Activated T-cell treated with anti-CD3 and anti-CD28 coated beads, Interleukin-2, amount 50 U/mL, for 4 hours (primary cell): ENCODE measurements around the gene SIRPB2. TPM values are rescaled to one million over a fixed set of nuclear protein-coding genes. Genes with fewer than 3 reads are reported as not detected.

Experiments used
- ATAC-seq, 2 donors: fragments of 200-7000 bp; cut with Tn5 transposase; one replicate each; pipeline ENCODE4 v1.10.0; 2021
- DNase-seq: peaks from one replicate; pipeline ENCODE4 v3.0.0-alpha.2; 2020
- H3K27me3 Mint-ChIP-seq: one replicate; pipeline ENCODE4 v1.8.0; 2021; ENCODE audit warnings: low read depth, mixed read lengths
- H3K36me3 Mint-ChIP-seq: one replicate; pipeline ENCODE4 v1.8.0; 2022; ENCODE audit warnings: mixed read lengths; ENCODE audit not compliant: insufficient read depth
- H3K4me1 Mint-ChIP-seq: one replicate; pipeline ENCODE4 v1.8.0; 2021; ENCODE audit warnings: low read depth, mixed read lengths
- H3K4me3 Mint-ChIP-seq: one replicate; pipeline ENCODE4 v1.8.0; 2021; ENCODE audit warnings: mild to moderate bottlenecking, moderate library complexity, mixed read lengths
- H3K9me3 Mint-ChIP-seq: one replicate; pipeline ENCODE4 v1.8.0; 2021; ENCODE audit warnings: mixed read lengths
- total RNA-seq, 3 donors: library from RNA; stranded (reverse); gene quantifications; one replicate each; pipeline ENCODE4 v1.2.1, GENCODE V29; 2021

Gene SIRPB2
- total RNA-seq, result not detected

DNA sequence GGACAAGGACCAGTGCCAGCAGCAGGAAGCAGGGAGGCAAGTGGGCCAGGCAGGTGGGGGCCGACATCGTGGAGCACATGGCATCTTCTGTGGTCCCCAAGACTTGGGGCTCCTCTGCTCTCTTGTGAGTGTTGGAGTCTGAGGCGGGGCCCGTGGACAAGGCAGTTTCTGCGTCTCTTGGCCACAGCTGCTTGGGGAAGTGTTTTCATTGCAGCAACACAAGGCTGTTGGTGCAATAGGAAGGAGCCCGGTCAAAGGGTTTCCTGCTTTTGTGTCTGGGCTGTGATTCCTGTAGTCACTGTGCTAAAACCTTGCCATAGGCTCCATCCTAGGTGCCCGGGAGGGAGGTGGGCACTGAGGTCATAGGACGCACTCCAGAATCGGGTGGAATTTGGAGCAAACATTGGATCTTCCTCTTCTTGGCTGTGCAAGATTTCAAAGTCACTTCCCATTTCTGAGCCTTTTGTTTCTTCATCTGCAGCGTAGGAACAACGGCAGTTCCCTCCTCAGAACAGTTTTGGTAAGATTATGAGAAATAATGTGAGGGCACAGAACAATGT lies at the start of gene SIRPB2:
TSS of gene SIRPB2 (minus strand) at position 140 of the 560 bp plus-strand sequence. CDS start at position 79, 61 bp downstream.
- DNase-seq (no peak), ATAC-seq (no peak)
- no peaks in the 10 kb centered on the region for H3K36me3 Mint-ChIP-seq
- H3K27me3 Mint-ChIP-seq, result peaks cover 11% of the 10 kb centered on the region
- no peak within 1 kb of the TSS for H3K4me3 Mint-ChIP-seq
- peaks cover 3% of the 10 kb centered on the region for H3K9me3 Mint-ChIP-seq
- no peaks in the 10 kb centered on the region for H3K4me1 Mint-ChIP-seq

DNA sequence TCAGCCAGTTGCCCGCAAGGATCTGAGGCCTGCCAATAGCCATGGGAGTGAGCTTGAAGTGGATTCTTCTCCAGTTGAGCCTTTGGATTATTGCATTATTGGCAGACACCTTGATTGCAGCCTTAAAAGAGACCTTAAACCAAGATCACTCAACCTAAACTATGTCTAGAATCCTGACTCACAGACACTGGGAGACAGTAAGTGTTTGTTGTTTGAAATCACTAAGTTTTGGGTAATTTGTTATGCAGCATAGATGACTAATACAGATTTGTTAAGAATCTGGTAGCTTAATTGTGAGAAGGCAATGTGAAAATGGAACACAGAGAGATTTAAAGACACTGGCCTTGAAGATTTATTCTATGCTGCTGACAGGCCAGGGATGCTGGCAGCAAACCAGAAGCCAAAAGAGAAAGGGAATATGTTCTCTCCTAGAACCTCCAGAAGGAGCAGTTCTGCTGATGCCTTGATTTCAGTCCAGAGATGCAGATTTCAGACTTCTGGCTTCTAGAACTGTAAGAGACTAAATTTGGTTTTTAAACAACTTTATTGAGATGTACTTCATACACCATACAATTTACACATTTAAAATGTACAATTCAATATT lies 48.7 kb upstream of the SIRPB2 start:
- Mint-ChIP-seq H3K9me3 (peaks cover 16% of the 10 kb centered on the region), H3K4me1 (peaks cover 16% of the 10 kb centered on the region)

GRCh38 chr20:1538655-1539054 lies 47.4 kb upstream of the SIRPB2 start:
- H3K4me3 Mint-ChIP-seq, result no peak overlapping the region
- no peak for DNase-seq
- no peak for ATAC-seq
- peaks cover 16% of the 10 kb centered on the region for H3K9me3 Mint-ChIP-seq
- no peaks in the 10 kb centered on the region for H3K36me3 Mint-ChIP-seq
- peaks cover 16% of the 10 kb centered on the region for H3K4me1 Mint-ChIP-seq
- no peaks in the 10 kb centered on the region for H3K27me3 Mint-ChIP-seq

More for the DNA sequence above, 48.7 kb upstream of the SIRPB2 start:
- Mint-ChIP-seq H3K36me3 (no peaks in the 10 kb centered on the region), H3K27me3 (no peaks in the 10 kb centered on the region), H3K4me3 (no peak overlapping the region)
- no peak for ATAC-seq
- DNase-seq, result no peak

DNA sequence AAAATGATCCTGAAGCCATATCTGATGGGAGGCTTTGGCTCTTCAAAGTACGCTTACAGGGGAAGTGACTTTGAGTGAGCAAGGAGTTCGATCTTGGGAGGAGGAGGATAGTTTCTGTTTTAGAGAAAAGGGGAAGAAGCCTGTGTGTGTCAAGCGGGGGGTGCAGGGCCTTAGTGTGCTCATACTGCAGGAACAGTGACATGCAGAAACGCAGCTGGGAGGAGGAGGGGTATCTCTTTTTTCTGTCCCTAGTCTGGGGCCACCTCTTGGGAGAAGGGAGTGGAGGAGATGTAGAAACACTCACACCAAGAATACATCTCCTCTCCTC lies 46.5 kb upstream of the SIRPB2 start:
- Mint-ChIP-seq H3K27me3 (no peaks in the 10 kb centered on the region), H3K9me3 (peaks cover 16% of the 10 kb centered on the region), H3K36me3 (no peaks in the 10 kb centered on the region), H3K4me3 (no peak overlapping the region), H3K4me1 (peaks cover 16% of the 10 kb centered on the region)
- ATAC-seq (no peak), DNase-seq (no peak)

DNA sequence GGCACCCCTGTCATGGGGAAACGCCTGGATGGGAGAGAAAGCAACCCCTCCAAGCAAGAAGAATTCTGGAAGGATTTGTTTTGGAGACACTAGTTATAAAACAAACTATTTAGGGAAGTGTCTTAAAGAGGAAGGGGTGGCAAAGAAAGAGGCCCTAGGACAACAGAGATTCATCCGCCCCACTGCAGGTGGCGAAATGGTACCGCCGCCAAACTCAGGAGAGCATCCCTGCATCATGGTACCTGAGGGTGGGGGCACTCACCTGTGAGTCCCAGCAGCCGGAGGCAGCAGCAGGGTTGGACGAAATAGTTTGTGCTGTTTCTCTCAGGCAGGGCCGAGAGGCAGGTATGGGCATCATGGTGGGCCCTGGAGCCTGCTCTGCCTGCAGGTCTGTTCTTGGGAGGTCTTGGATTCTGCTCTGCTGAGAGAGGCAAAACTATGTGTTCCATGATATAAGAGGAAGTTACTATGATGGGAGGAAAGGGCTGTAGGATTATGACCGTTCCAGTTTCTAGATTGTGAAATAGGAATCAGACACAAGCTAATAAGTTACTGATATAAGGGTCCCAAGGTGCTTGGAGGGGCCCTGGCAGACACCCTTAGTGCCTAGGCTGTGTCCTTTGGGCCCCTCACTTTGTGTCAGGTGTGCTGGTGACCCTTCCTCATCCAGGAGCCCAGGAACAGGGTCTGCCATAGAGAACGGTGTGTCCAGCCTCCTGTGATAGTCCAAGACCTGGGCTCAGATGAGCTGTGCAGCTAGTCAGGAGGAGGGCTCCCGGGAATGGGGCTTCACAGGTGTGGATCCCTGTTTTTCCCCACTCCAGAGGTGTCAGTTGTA lies 45.9 kb upstream of the SIRPB2 start:
- Mint-ChIP-seq H3K27me3 (no peaks in the 10 kb centered on the region), H3K4me3 (no peak overlapping the region), H3K4me1 (peaks cover 16% of the 10 kb centered on the region), H3K9me3 (peaks cover 16% of the 10 kb centered on the region), H3K36me3 (no peaks in the 10 kb centered on the region)
- ATAC-seq (no peak), DNase-seq (no peak)

DNA sequence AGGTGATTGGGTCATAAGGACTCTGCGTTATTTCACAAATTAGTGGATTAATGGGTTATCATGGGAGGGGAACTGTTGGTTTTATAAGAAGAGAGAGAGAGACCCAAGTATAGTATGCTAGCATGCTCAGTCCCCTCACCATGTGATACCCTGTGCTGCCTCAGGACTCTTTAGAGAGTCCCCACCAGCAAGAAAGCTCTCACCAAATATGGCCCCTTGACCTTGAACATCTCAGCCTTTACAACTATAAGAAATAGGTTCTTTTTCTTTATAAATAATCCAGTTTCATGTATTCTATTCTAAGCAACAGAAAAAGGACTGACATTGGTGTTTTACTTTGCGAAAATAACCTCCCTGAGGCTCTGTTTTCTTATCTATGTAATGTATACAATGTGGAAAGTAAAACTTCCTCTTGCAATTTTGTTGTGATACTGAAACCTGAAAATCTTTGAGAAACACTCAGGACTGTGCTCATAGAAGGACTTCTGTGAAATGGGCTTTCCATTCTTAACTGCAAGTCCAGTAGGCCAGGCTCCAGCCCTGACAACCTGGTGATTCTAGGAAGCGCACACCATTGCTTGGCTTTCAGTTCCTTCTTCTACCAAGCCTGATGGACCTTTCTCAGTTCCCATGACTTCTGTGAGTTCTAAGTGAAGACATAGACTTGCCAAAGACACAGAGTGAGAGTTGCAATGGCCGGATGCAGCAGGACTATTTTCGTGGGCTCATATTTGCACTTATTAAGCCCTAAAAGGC lies 44.4 kb upstream of the SIRPB2 start:
- DNase-seq (no peak), ATAC-seq (no peak)
- peaks cover 4% of the 10 kb centered on the region for H3K27me3 Mint-ChIP-seq
- H3K9me3 Mint-ChIP-seq, result peaks cover 6% of the 10 kb centered on the region
- H3K4me1 Mint-ChIP-seq, result peaks cover 16% of the 10 kb centered on the region
- H3K36me3 Mint-ChIP-seq, result no peaks in the 10 kb centered on the region
- H3K4me3 Mint-ChIP-seq, result no peak overlapping the region

- no peak overlapping the region for H3K4me3 Mint-ChIP-seq
- no peak for DNase-seq
- H3K27me3 Mint-ChIP-seq, result peaks cover 6% of the 10 kb centered on the region
- no peaks in the 10 kb centered on the region for H3K36me3 Mint-ChIP-seq
- H3K4me1 Mint-ChIP-seq, result peaks cover 16% of the 10 kb centered on the region
- peaks cover under 1% of the 10 kb centered on the region for H3K9me3 Mint-ChIP-seq
- no peak for ATAC-seq
Measured at GRCh38 chr20:1534526-1534925, 43.3 kb upstream of the SIRPB2 start.

GRCh38 chr20:1533059-1533458 lies 41.8 kb upstream of the SIRPB2 start:
- H3K27me3 Mint-ChIP-seq, result peaks cover 6% of the 10 kb centered on the region
- H3K4me1 Mint-ChIP-seq, result peaks cover 11% of the 10 kb centered on the region
- no peaks in the 10 kb centered on the region for H3K36me3 Mint-ChIP-seq
- H3K4me3 Mint-ChIP-seq, result no peak overlapping the region
- ATAC-seq (no peak), DNase-seq (no peak)
- H3K9me3 Mint-ChIP-seq, result peaks cover 3% of the 10 kb centered on the region

DNA sequence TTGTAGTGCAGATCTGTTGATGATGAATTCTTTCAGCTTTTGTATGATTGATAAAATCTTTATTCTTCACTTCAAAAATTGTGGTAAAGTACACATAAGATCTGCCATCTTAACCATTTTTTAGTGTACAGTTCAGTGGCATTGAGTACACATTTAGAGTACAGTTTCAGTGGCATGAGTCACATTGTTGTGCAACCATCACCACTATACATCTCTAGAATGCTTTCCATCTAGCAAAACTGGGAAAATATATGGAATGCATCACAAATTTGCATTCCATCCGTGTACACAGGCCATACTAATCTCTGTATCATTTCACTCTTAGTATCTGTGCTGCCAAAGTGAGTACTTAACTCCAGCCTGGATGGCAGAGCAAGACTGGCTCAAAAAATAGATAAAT lies 37.6 kb upstream of the SIRPB2 start:
- Mint-ChIP-seq H3K9me3 (peaks cover 6% of the 10 kb centered on the region), H3K27me3 (peaks cover 6% of the 10 kb centered on the region), H3K4me1 (peaks cover 3% of the 10 kb centered on the region), H3K4me3 (no peak overlapping the region), H3K36me3 (no peaks in the 10 kb centered on the region)
- ATAC-seq, result no peak
- no peak for DNase-seq

DNA sequence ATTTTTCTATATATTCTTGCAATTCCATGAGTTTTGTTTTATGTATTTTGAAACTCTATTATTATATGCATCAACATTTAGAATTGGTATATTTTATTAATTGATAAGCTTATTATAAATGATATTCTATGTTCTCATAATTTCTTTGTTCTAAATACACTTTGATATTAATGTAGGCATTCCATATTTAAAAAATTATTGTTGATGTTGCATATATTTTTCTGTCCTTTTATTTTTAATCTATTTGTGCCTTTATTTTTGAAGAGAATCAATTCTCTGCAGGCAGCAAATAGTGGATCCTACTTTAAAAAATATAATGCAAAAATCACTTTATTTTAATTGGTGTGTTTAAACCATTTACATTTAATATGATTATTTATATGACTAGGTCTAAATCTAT lies 36.7 kb upstream of the SIRPB2 start:
- DNase-seq (no peak), ATAC-seq (no peak)
- H3K36me3 Mint-ChIP-seq, result no peaks in the 10 kb centered on the region
- peaks cover 3% of the 10 kb centered on the region for H3K4me1 Mint-ChIP-seq
- peaks cover 6% of the 10 kb centered on the region for H3K27me3 Mint-ChIP-seq
- peaks cover 6% of the 10 kb centered on the region for H3K9me3 Mint-ChIP-seq
- H3K4me3 Mint-ChIP-seq, result no peak overlapping the region

DNA sequence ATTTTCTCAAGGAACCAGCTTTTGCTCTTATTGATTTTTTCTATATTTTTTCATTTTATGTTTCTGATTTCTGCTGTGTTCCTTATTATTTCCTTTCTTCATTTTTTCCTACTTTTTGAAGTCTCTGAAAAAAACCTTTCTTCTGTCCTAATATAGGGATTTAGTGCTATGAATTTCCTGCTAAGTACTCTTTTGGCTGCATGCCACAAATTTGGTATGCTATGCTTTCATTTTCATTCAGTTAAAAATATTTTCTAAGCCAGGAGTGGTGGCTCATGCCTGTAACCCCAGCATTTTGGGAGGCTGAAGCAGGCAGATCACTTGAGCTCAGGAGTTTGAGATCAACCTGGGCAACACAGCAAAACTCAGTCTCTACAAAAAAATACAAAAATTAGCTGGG lies 35.7 kb upstream of the SIRPB2 start:
- ATAC-seq (no peak), DNase-seq (no peak)
- Mint-ChIP-seq H3K27me3 (peaks cover 6% of the 10 kb centered on the region), H3K4me3 (no peak overlapping the region), H3K4me1 (peaks cover 3% of the 10 kb centered on the region), H3K9me3 (peaks cover 6% of the 10 kb centered on the region), H3K36me3 (no peaks in the 10 kb centered on the region)

GRCh38 chr20:1526310-1526709 lies 35.1 kb upstream of the SIRPB2 start:
- no peak for ATAC-seq
- Mint-ChIP-seq H3K4me3 (no peak overlapping the region), H3K4me1 (peaks cover 3% of the 10 kb centered on the region), H3K27me3 (peaks cover 6% of the 10 kb centered on the region), H3K9me3 (peaks cover 6% of the 10 kb centered on the region), H3K36me3 (no peaks in the 10 kb centered on the region)
- no peak for DNase-seq

- DNase-seq, result no peak
- ATAC-seq, result no peak
- H3K4me3 Mint-ChIP-seq, result no peak overlapping the region
- peaks cover 3% of the 10 kb centered on the region for H3K4me1 Mint-ChIP-seq
- H3K27me3 Mint-ChIP-seq, result no peaks in the 10 kb centered on the region
- H3K9me3 Mint-ChIP-seq, result peaks cover 6% of the 10 kb centered on the region
- no peaks in the 10 kb centered on the region for H3K36me3 Mint-ChIP-seq
Measured at GRCh38 chr20:1524004-1524403, 32.8 kb upstream of the SIRPB2 start.

DNA sequence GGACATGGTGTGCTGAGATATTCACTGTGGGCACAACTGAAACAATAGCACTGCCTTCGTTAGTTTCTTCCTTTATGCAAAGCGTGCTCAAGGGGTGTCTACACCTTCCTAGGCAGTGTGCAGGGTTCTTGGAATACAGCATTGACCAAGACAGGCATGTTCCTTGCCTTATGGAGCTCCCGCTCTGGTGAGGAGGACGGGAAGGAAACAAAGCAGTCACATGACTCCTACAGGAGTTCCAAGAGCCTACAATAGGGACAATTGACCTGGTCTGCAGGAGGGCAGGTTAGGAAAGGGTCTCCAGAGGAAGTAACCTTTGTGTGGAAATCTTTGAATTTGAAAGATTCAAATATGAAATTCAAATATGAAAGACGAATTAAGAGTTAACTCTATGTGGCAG lies 25.8 kb upstream of the SIRPB2 start:
- H3K36me3 Mint-ChIP-seq, result no peaks in the 10 kb centered on the region
- H3K4me3 Mint-ChIP-seq, result no peak overlapping the region
- no peaks in the 10 kb centered on the region for H3K4me1 Mint-ChIP-seq
- H3K9me3 Mint-ChIP-seq, result peaks cover 5% of the 10 kb centered on the region
- peaks cover under 1% of the 10 kb centered on the region for H3K27me3 Mint-ChIP-seq
- ATAC-seq (no peak), DNase-seq (no peak)
